ENCODE measurements around the gene OPCML.

OPCML gene

DNA sequence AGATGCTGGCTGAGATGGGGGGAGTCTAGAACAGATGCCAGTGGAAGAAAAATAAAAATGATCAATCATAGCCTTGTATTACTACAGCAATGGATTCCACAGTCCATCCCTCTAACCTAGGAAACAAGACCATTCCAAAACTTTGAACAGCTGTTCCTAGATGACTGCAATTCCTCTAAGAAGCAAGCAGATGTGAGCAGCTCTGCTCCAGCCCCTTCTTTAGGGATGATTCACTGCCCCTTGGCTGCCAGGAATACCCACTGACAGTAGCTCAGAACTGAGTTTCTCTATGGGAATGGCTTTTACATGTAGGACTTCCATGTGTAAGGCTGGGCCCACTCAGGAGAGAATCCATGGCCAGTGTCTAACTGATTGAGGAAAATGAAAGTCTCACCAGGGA, 943.9 kb downstream of the OPCML start:
- Histone ChIP-seq H3K4me3 (ENCODE audit: low read depth, low read length) (no peak overlapping the region), H3K4me1 (ENCODE audit: control insufficient read depth, insufficient read depth, low read length, unreplicated experiment) (no peaks in the 10 kb centered on the region), H3K36me3 (ENCODE audit: insufficient read depth, low read length) (no peaks in the 10 kb centered on the region), H3K27me3 (ENCODE audit: insufficient read depth, low read length) (no peaks in the 10 kb centered on the region), H3K79me2 (ENCODE audit: control insufficient read depth, insufficient read depth, low read length, unreplicated experiment) (no peaks in the 10 kb centered on the region), H2AFZ (ENCODE audit: low read length, unreplicated experiment) (no peak overlapping the region), H3K27ac (ENCODE audit: low read depth, low read length) (no peak overlapping the region)

DNA sequence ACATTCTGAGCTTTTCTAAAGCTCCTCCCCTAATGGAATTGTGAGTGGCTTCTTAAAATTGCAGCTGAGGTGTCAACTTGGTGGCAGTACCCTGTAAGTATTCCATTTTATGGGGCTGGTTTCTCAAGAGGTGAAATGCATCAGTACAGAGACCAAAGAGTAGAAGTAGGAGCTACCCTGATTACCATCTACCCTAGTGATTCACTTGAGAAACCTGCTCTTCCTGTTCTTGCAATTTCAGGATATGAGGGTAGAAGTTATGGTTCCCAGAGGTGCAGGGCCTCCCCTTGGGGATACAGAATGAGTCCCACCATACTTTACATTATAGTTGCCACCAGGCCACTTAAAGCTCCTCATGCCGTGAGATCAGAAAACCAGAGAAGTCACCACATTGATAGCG, 944.6 kb downstream of the OPCML start:
- Histone ChIP-seq H3K79me2 (ENCODE audit: control insufficient read depth, insufficient read depth, low read length, unreplicated experiment) (no peaks in the 10 kb centered on the region), H3K4me3 (ENCODE audit: low read depth, low read length) (no peak overlapping the region), H3K36me3 (ENCODE audit: insufficient read depth, low read length) (no peaks in the 10 kb centered on the region), H3K4me1 (ENCODE audit: control insufficient read depth, insufficient read depth, low read length, unreplicated experiment) (no peaks in the 10 kb centered on the region), H3K27ac (ENCODE audit: low read depth, low read length) (no peak overlapping the region), H2AFZ (ENCODE audit: low read length, unreplicated experiment) (no peak overlapping the region), H3K27me3 (ENCODE audit: insufficient read depth, low read length) (no peaks in the 10 kb centered on the region)

- H3K4me1 ChIP-seq (ENCODE audit: control insufficient read depth, insufficient read depth, low read length, unreplicated experiment) = no peaks in the 10 kb centered on the region
- H3K36me3 ChIP-seq (ENCODE audit: insufficient read depth, low read length) = no peaks in the 10 kb centered on the region
- no peak overlapping the region for H3K4me3 ChIP-seq (ENCODE audit: low read depth, low read length)
- no peak overlapping the region for H2AFZ ChIP-seq (ENCODE audit: low read length, unreplicated experiment)
- no peak overlapping the region for H3K27ac ChIP-seq (ENCODE audit: low read depth, low read length)
- H3K79me2 ChIP-seq (ENCODE audit: control insufficient read depth, insufficient read depth, low read length, unreplicated experiment) = no peaks in the 10 kb centered on the region
- no peaks in the 10 kb centered on the region for H3K27me3 ChIP-seq (ENCODE audit: insufficient read depth, low read length)
Measured at GRCh38 chr11:132586801-132587200, 945.5 kb downstream of the OPCML start.

DNA sequence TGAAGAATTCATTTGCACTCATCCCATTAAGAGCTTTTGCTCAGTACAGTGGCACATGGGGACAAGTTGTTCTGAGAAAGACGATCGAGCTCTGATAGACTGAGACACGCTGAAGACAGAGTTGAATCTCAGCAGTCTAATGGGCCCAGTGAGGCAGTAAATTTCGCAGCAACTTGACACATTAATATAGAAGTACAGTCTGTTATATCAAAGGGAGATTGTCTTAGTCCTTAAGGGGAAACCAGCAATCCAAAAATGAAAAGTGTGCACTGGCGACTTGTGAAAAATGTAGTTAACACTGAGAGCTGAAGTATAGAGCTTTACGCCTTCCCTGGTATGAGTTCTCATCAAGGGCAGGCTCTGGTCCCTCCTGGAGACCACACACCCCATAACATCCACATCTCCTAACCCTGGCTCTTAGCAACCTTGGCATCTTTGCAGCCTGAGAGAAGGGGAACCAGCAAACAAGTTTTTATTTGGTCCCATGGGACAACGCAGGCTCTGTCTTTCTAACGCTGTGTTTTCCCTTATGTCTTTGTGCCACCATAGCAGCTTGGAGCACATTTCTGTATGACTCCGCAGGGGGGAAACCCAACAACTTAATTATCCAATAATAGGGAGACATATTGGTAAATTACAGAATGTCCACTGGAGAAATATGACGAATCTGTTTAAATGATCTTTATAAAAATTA, 952.5 kb downstream of the OPCML start:
- Histone ChIP-seq H3K4me1 (ENCODE audit: control insufficient read depth, insufficient read depth, low read length, unreplicated experiment) (no peaks in the 10 kb centered on the region), H3K36me3 (ENCODE audit: insufficient read depth, low read length) (no peaks in the 10 kb centered on the region), H3K27ac (ENCODE audit: low read depth, low read length) (no peak overlapping the region), H3K4me3 (ENCODE audit: low read depth, low read length) (no peak overlapping the region), H2AFZ (ENCODE audit: low read length, unreplicated experiment) (no peak overlapping the region), H3K79me2 (ENCODE audit: control insufficient read depth, insufficient read depth, low read length, unreplicated experiment) (no peaks in the 10 kb centered on the region), H3K27me3 (ENCODE audit: insufficient read depth, low read length) (no peaks in the 10 kb centered on the region)

DNA sequence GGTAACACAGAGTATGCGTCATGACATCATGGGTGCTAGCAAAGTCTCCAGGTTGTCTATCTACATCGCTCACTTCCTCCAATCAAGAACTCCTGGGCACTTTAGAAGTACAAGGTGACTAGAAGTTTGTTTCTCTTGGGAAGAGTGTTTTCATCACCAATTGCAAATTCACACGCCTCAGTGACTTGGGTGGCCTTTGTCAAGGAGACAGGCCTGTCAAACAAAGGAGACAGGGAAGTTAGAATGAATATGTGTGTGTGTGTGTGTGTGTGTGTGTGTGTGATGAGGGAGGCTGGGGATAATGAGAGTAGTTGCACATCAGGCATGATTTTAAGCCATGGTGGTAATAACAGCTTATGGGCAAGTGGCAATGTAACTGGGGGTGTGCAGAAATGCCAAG, 953.2 kb downstream of the OPCML start:
- Histone ChIP-seq H3K4me1 (ENCODE audit: control insufficient read depth, insufficient read depth, low read length, unreplicated experiment) (no peaks in the 10 kb centered on the region), H2AFZ (ENCODE audit: low read length, unreplicated experiment) (no peak overlapping the region), H3K4me3 (ENCODE audit: low read depth, low read length) (no peak overlapping the region), H3K27ac (ENCODE audit: low read depth, low read length) (no peak overlapping the region), H3K36me3 (ENCODE audit: insufficient read depth, low read length) (no peaks in the 10 kb centered on the region), H3K27me3 (ENCODE audit: insufficient read depth, low read length) (no peaks in the 10 kb centered on the region), H3K79me2 (ENCODE audit: control insufficient read depth, insufficient read depth, low read length, unreplicated experiment) (no peaks in the 10 kb centered on the region)

- no peak overlapping the region for H3K4me3 ChIP-seq (ENCODE audit: low read depth, low read length)
Measured at GRCh38 chr11:132578580-132578979, 953.7 kb downstream of the OPCML start.

GRCh38 chr11:132576706-132577105, 955.6 kb downstream of the OPCML start:
- Histone ChIP-seq H3K27ac (ENCODE audit: low read depth, low read length) (0 out of 2 replicates have a peak overlapping the region, but pooled peaks have one; percentile 24), H3K4me1 (ENCODE audit: control insufficient read depth, insufficient read depth, low read length, unreplicated experiment) (no peaks in the 10 kb centered on the region), H3K4me3 (ENCODE audit: low read depth, low read length) (no peak overlapping the region)

More at GRCh38 chr11:132578580-132578979, 953.7 kb downstream of the OPCML start:
- Histone ChIP-seq H3K36me3 (ENCODE audit: insufficient read depth, low read length) (no peaks in the 10 kb centered on the region), H3K27me3 (ENCODE audit: insufficient read depth, low read length) (no peaks in the 10 kb centered on the region), H3K4me1 (ENCODE audit: control insufficient read depth, insufficient read depth, low read length, unreplicated experiment) (no peaks in the 10 kb centered on the region), H2AFZ (ENCODE audit: low read length, unreplicated experiment) (no peak overlapping the region), H3K27ac (ENCODE audit: low read depth, low read length) (no peak overlapping the region), H3K79me2 (ENCODE audit: control insufficient read depth, insufficient read depth, low read length, unreplicated experiment) (no peaks in the 10 kb centered on the region)

GRCh38 chr11:132564091-132564885, 968.0 kb downstream of the OPCML start:
- Histone ChIP-seq H3K36me3 (ENCODE audit: insufficient read depth, low read length) (no peaks in the 10 kb centered on the region), H2AFZ (ENCODE audit: low read length, unreplicated experiment) (no peak overlapping the region), H3K4me1 (ENCODE audit: control insufficient read depth, insufficient read depth, low read length, unreplicated experiment) (no peaks in the 10 kb centered on the region), H3K27me3 (ENCODE audit: insufficient read depth, low read length) (no peaks in the 10 kb centered on the region), H3K79me2 (ENCODE audit: control insufficient read depth, insufficient read depth, low read length, unreplicated experiment) (no peaks in the 10 kb centered on the region), H3K27ac (ENCODE audit: low read depth, low read length) (no peak overlapping the region), H3K4me3 (ENCODE audit: low read depth, low read length) (no peak overlapping the region)

More at GRCh38 chr11:132576706-132577105, 955.6 kb downstream of the OPCML start:
- no peaks in the 10 kb centered on the region for H3K79me2 ChIP-seq (ENCODE audit: control insufficient read depth, insufficient read depth, low read length, unreplicated experiment)
- no peaks in the 10 kb centered on the region for H3K27me3 ChIP-seq (ENCODE audit: insufficient read depth, low read length)
- no peak overlapping the region for H2AFZ ChIP-seq (ENCODE audit: low read length, unreplicated experiment)
- no peaks in the 10 kb centered on the region for H3K36me3 ChIP-seq (ENCODE audit: insufficient read depth, low read length)

- no peak overlapping the region for H3K4me3 ChIP-seq (ENCODE audit: low read depth, low read length)
Measured at GRCh38 chr11:132563050-132563449, 969.3 kb downstream of the OPCML start.

DNA sequence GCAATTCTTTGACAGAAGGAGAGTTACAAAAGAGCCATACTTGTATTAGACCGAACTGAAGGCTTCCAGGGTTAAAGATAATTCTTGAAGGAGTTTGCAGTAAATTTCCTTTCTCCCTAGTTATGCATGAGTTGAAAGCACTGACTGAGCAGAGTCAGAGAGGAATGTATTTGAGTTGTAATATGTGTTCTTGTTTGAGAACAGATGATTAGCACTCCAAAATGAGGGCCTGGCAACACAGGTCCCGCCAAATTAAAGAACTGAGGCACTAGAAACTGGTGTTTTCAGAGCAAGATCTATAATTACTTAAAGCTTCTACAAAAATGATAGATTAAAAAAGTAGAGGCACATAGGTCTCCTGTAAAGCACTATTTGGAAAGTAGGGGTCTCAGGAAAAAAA, 970.4 kb downstream of the OPCML start:
- no peak overlapping the region for H3K4me3 ChIP-seq (ENCODE audit: low read depth, low read length)
- H2AFZ ChIP-seq (ENCODE audit: low read length, unreplicated experiment) = no peak overlapping the region
- H3K27ac ChIP-seq (ENCODE audit: low read depth, low read length) = no peak overlapping the region
- H3K79me2 ChIP-seq (ENCODE audit: control insufficient read depth, insufficient read depth, low read length, unreplicated experiment) = no peaks in the 10 kb centered on the region
- no peaks in the 10 kb centered on the region for H3K4me1 ChIP-seq (ENCODE audit: control insufficient read depth, insufficient read depth, low read length, unreplicated experiment)
- H3K36me3 ChIP-seq (ENCODE audit: insufficient read depth, low read length) = no peaks in the 10 kb centered on the region
- H3K27me3 ChIP-seq (ENCODE audit: insufficient read depth, low read length) = no peaks in the 10 kb centered on the region

More at GRCh38 chr11:132563050-132563449, 969.3 kb downstream of the OPCML start:
- Histone ChIP-seq H3K79me2 (ENCODE audit: control insufficient read depth, insufficient read depth, low read length, unreplicated experiment) (no peaks in the 10 kb centered on the region), H3K4me1 (ENCODE audit: control insufficient read depth, insufficient read depth, low read length, unreplicated experiment) (no peaks in the 10 kb centered on the region), H3K27ac (ENCODE audit: low read depth, low read length) (no peak overlapping the region), H2AFZ (ENCODE audit: low read length, unreplicated experiment) (no peak overlapping the region), H3K27me3 (ENCODE audit: insufficient read depth, low read length) (no peaks in the 10 kb centered on the region), H3K36me3 (ENCODE audit: insufficient read depth, low read length) (no peaks in the 10 kb centered on the region)
